Measurements from ENCODE around the gene GLIS1. TPM values are rescaled to one million over a fixed set of nuclear protein-coding genes. Genes with fewer than 3 reads are reported as not detected.

The GLIS1 gene
- total RNA-seq, 1 experiment from 2014 or later, result 0.39 TPM

DNA sequence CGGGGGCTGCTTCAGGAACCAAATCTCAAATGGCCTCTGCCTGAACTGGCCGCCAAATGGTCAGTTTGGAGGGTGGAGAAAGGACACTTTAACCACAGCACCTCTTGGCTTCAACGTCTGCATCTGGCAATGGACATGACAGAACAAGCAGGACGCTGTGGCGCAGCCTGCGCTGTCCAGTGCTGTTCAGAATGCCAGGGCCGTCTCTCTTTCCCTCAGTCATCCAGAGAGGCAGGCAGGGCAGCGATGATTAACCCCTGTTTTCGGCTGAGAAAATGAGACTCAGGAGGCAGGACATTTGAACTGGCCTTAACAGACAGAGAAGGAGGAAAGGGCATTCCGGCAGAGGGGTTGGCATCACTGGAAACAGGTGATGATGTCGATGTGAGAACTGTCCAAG, 48.6 kb downstream of the GLIS1 start (continued):
- TF ChIP-seq, protein P1, sequence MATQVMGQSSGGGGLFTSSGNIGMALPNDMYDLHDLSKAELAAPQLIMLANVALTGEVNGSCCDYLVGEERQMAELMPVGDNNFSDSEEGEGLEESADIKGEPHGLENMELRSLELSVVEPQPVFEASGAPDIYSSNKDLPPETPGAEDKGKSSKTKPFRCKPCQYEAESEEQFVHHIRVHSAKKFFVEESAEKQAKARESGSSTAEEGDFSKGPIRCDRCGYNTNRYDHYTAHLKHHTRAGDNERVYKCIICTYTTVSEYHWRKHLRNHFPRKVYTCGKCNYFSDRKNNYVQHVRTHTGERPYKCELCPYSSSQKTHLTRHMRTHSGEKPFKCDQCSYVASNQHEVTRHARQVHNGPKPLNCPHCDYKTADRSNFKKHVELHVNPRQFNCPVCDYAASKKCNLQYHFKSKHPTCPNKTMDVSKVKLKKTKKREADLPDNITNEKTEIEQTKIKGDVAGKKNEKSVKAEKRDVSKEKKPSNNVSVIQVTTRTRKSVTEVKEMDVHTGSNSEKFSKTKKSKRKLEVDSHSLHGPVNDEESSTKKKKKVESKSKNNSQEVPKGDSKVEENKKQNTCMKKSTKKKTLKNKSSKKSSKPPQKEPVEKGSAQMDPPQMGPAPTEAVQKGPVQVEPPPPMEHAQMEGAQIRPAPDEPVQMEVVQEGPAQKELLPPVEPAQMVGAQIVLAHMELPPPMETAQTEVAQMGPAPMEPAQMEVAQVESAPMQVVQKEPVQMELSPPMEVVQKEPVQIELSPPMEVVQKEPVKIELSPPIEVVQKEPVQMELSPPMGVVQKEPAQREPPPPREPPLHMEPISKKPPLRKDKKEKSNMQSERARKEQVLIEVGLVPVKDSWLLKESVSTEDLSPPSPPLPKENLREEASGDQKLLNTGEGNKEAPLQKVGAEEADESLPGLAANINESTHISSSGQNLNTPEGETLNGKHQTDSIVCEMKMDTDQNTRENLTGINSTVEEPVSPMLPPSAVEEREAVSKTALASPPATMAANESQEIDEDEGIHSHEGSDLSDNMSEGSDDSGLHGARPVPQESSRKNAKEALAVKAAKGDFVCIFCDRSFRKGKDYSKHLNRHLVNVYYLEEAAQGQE (IDR thresholded peaks at IDR 0.05; ENCODE audit: low read depth), result no peak
- TF ChIP-seq EZH2 (IDR thresholded peaks at IDR 0.05), result no peak
- TF ChIP-seq SP1 (IDR thresholded peaks at IDR 0.05; ENCODE audit: low read depth), result no peak
- no peak for TF ChIP-seq CBX3 (IDR thresholded peaks at IDR 0.05; ENCODE audit: low read depth)
- no peak for TF ChIP-seq EGR1 (IDR thresholded peaks at IDR 0.05; ENCODE audit: low read depth)
- no peak for TF ChIP-seq JUND (IDR thresholded peaks at IDR 0.05)

DNA sequence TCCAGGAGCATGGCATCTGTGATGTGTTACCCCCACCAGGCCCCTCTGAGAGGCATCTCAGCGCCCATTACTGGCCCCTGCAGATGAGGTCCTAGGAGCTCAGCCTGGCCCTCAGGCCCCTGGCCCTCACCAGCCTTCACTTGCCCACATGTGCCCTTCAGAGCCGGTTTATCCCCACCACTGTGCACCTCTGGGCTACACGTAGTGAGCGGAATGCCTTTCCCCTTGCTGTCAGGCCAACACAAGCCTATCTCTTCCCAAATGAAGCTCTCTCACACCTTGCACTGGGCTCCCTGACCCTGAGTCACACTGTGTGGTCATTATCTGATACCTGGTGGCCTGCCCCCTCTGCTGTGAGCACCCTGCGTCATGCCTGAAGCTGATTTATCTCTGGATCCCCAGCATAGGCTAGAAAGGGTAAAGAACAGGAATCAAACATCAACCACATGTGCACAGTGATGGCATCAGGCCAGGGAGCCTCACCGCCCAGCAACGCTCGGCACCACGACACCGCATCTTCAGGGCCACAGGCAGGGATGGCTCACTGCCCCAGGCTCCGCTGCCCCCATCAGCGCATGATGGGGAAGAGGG, 49.1 kb downstream of the GLIS1 start:
- DNase-seq (ENCODE audit: low read depth, low spot score) (no peak), ATAC-seq (no peak)
- H4K20me1 ChIP-seq (ENCODE audit: insufficient read depth), result no peaks in the 10 kb centered on the region
- no peak overlapping the region for H3K9ac ChIP-seq (ENCODE audit: low read length)
- H3K4me3 ChIP-seq (replicated peaks in 1 of 2; ENCODE audit: low read depth in 1 of 2, low read length in 2 of 2), result no peak overlapping the region
- H2AFZ ChIP-seq (ENCODE audit: low read depth, low read length, poor library complexity, severe bottlenecking), result no peak overlapping the region
- H3K79me2 ChIP-seq (ENCODE audit: insufficient read depth, low read length), result no peaks in the 10 kb centered on the region
- no peak overlapping the region for H3K4me2 ChIP-seq (ENCODE audit: low read length)
- H3K27ac ChIP-seq (ENCODE audit: low read depth, low read length), result no peak overlapping the region
- intact Hi-C loops (cut with micrococcal nuclease), result loop anchor here (10.0 kb wide), 1 partner anchor 415 kb away; no protein-coding TSS in a partner anchor
- BruUV-seq (replicated peaks), result no TSS peak
- ChIA-PET CTCF (interaction anchor here (1.3 kb wide), 1 partner anchor 204 kb away, joined by 3 read pairs; no protein-coding TSS in a partner anchor), POLR2A (no interaction called here), RAD21 (ENCODE audit: low non-redundant PET in 1 of 2, low total read pairs in 2 of 2, uncharacterized antibody in 2 of 2, unreplicated experiment in 2 of 2) (no interaction called here)
- no peaks in the 10 kb centered on the region for H3K9me2 ChIP-seq (ENCODE audit: insufficient read depth)
- H3K4me1 ChIP-seq (ENCODE audit: control insufficient read depth in 1 of 2, insufficient read depth in 2 of 2, low read length in 2 of 2), result peaks cover 14 to 18% of the 10 kb centered on the region in 2 experiments
- H3K9me3 ChIP-seq (ENCODE audit: control insufficient read depth in 1 of 2, insufficient read depth in 1 of 2, low read depth in 1 of 2, low read length in 2 of 2), result no peaks in the 10 kb centered on the region
- no peaks in the 10 kb centered on the region for H3K36me3 ChIP-seq (ENCODE audit: control insufficient read depth in 1 of 2, insufficient read depth in 2 of 2, low read length in 2 of 2)
- H3K27me3 ChIP-seq (ENCODE audit: insufficient read depth, low read length), result 0 out of 2 replicates have a peak, but pooled peaks cover under 1% of the 10 kb centered on the region
- TF ChIP-seq YY1 (IDR thresholded peaks at IDR 0.05; ENCODE audit: extremely low read depth, insufficient replicate concordance, low read depth, low read length) (no peak), EZH2phosphoT487 (IDR thresholded peaks at IDR 0.05; ENCODE audit: borderline replicate concordance) (no peak), ELF1 (IDR thresholded peaks at IDR 0.05; ENCODE audit: borderline replicate concordance, low read depth) (no peak), CBX3 (IDR thresholded peaks at IDR 0.05; ENCODE audit: low read depth) (no peak), POLR2A (IDR thresholded peaks at IDR 0.05; ENCODE audit: borderline replicate concordance, extremely low read depth, insufficient read depth, insufficient read length) (no peak), RAD21 (IDR thresholded peaks at IDR 0.05; ENCODE audit: low read depth) (no peak), CEBPB (IDR thresholded peaks at IDR 0.05; ENCODE audit: low read depth) (no peak), JUND (IDR thresholded peaks at IDR 0.05) (no peak), SRF (IDR thresholded peaks at IDR 0.05; ENCODE audit: low read depth) (no peak), SP1 (IDR thresholded peaks at IDR 0.05; ENCODE audit: low read depth) (no peak), EZH2 (IDR thresholded peaks at IDR 0.05) (no peak)
- TF ChIP-seq, protein P1 (IDR thresholded peaks at IDR 0.05; ENCODE audit: low read depth), result no peak
- TF ChIP-seq, protein P2, sequence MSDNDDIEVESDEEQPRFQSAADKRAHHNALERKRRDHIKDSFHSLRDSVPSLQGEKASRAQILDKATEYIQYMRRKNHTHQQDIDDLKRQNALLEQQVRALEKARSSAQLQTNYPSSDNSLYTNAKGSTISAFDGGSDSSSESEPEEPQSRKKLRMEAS (IDR thresholded peaks at IDR 0.05), result no peak
- TF ChIP-seq, protein P3, sequence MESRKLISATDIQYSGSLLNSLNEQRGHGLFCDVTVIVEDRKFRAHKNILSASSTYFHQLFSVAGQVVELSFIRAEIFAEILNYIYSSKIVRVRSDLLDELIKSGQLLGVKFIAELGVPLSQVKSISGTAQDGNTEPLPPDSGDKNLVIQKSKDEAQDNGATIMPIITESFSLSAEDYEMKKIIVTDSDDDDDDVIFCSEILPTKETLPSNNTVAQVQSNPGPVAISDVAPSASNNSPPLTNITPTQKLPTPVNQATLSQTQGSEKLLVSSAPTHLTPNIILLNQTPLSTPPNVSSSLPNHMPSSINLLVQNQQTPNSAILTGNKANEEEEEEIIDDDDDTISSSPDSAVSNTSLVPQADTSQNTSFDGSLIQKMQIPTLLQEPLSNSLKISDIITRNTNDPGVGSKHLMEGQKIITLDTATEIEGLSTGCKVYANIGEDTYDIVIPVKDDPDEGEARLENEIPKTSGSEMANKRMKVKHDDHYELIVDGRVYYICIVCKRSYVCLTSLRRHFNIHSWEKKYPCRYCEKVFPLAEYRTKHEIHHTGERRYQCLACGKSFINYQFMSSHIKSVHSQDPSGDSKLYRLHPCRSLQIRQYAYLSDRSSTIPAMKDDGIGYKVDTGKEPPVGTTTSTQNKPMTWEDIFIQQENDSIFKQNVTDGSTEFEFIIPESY (IDR thresholded peaks at IDR 0.05; ENCODE audit: extremely low read depth, insufficient replicate concordance, low read length), result no peak
